Esophagus squamous epithelium (tissue), 4 donors: ENCODE measurements around the gene NT5C3B.

Source experiments
- POLR2A ChIP-seq, 4 donors: fragments of 450-650 bp; IDR thresholded peaks; one replicate each; pipeline ENCODE4 v1.6.1; 2017; ENCODE audit warnings: antibody characterized with exemption in 4 of 4, mild to moderate bottlenecking in 4 of 4, moderate library complexity in 3 of 4
- TF ChIP-seq, protein P1 (sequence below), 6 experiments: fragments of 450-650 bp in 4 of 6; fragments of 200-600 bp in 2 of 6; sonication (generic) in 2 of 6; IDR thresholded peaks; one replicate each; pipeline ENCODE4 v1.5.1; 2016 to 2019; ENCODE audit warnings: antibody characterized with exemption in 6 of 6, mild to moderate bottlenecking in 4 of 6, moderate library complexity in 4 of 6

DNA sequence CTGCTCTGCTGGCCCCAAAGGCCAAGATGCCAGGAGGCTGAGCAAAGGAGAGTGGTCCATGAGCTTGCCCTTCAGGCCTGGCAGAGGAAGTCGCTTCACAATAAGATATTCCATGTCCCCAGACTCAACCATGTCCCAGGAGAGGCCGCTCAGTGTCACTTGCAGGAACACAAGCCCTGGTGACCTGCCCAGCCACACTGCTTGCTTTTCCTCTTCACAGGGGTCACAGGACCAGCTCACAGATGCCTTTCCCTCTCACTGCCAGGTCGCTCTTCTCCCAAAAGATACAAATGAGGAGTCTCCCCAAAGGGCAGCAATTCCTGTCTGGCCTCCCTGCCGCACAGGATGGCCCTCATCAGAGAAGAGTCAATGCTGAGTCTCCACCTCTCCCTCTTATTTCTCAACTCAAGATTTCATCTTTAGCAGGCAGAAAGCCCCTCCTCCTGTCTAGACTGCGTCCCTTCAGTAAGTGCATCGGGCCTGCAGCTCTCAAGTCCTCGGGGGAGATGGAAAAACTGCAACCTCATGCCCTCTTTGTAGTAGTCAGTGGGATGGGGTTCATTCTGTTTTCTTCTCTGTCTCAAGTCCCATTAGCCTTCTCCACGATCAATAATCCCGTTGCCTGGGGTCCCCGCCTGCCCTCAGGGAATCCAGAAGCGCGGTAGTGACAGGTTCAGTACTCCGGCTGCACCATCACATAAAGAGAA lies 54.5 kb downstream of the NT5C3B start:
- no peak for TF ChIP-seq POLR2A (IDR thresholded peaks at IDR 0.05)
- TF ChIP-seq, protein P1, sequence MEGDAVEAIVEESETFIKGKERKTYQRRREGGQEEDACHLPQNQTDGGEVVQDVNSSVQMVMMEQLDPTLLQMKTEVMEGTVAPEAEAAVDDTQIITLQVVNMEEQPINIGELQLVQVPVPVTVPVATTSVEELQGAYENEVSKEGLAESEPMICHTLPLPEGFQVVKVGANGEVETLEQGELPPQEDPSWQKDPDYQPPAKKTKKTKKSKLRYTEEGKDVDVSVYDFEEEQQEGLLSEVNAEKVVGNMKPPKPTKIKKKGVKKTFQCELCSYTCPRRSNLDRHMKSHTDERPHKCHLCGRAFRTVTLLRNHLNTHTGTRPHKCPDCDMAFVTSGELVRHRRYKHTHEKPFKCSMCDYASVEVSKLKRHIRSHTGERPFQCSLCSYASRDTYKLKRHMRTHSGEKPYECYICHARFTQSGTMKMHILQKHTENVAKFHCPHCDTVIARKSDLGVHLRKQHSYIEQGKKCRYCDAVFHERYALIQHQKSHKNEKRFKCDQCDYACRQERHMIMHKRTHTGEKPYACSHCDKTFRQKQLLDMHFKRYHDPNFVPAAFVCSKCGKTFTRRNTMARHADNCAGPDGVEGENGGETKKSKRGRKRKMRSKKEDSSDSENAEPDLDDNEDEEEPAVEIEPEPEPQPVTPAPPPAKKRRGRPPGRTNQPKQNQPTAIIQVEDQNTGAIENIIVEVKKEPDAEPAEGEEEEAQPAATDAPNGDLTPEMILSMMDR (IDR thresholded peaks at IDR 0.05) = no peak
